HEK293 (cell line): ENCODE measurements around the gene DDAH1.

Experiments
- REPIN1 ChIP-seq: fragments of 450-650 bp; formaldehyde crosslinking; IDR thresholded peaks from 2 replicates; pipeline ENCODE4 v1.5.1; 2017; ENCODE audit warnings: missing biosample characterization, missing genetic modification characterization, low read depth
- SALL2 ChIP-seq: fragments of 450-650 bp; formaldehyde crosslinking; IDR thresholded peaks from 2 replicates; pipeline ENCODE4 v1.5.0; 2017; ENCODE audit warnings: missing biosample characterization, mild to moderate bottlenecking, missing genetic modification characterization, borderline replicate concordance
- TRIM28 ChIP-seq: IDR thresholded peaks from 2 replicates; pipeline ENCODE4 v1.6.1; 2011; ENCODE audit warnings: low read length, control low read depth, borderline replicate concordance
- YY1 ChIP-seq: fragments of 450-650 bp; formaldehyde crosslinking; IDR thresholded peaks from 2 replicates; pipeline ENCODE4 v1.5.1; 2018; ENCODE audit warnings: missing biosample characterization, missing genetic modification characterization
- YY2 ChIP-seq: fragments of 450-650 bp; formaldehyde crosslinking; IDR thresholded peaks from 2 replicates; pipeline ENCODE4 v1.5.1; 2016; ENCODE audit warnings: missing biosample characterization, missing genetic modification characterization
- ZBTB21 ChIP-seq: fragments of 450-650 bp; formaldehyde crosslinking; IDR thresholded peaks from 2 replicates; pipeline ENCODE4 v1.5.1; 2017; ENCODE audit warnings: missing biosample characterization, missing genetic modification characterization
- ZNF169 ChIP-seq: fragments of 450-650 bp; formaldehyde crosslinking; IDR thresholded peaks from 2 replicates; pipeline ENCODE4 v1.5.1; 2016; ENCODE audit warnings: missing biosample characterization, missing genetic modification characterization
- ZNF274 ChIP-seq, 2 experiments: fragments of 200-500 bp in 1 of 2; fragments of 450-650 bp in 1 of 2; sonication (Bioruptor generic) in 1 of 2; formaldehyde crosslinking in 1 of 2; IDR thresholded peaks; 2 replicates each; pipeline versions ENCODE4 v1.5.1 to v1.6.1; 2014 to 2016; ENCODE audit warnings: borderline replicate concordance in 1 of 2, inconsistent platforms in 1 of 2, low read length in 1 of 2, missing biosample characterization in 1 of 2, missing genetic modification characterization in 1 of 2
- ZNF335 ChIP-seq: fragments of 450-650 bp; formaldehyde crosslinking; conservative IDR thresholded peaks from 2 replicates; pipeline ENCODE4 v1.5.1; 2016; ENCODE audit warnings: missing biosample characterization, missing genetic modification characterization
- ZNF664 ChIP-seq: fragments of 450-650 bp; formaldehyde crosslinking; IDR thresholded peaks from 2 replicates; pipeline ENCODE4 v1.5.1; 2016; ENCODE audit warnings: missing biosample characterization, missing genetic modification characterization
- ZNF768 ChIP-seq: fragments of 450-650 bp; formaldehyde crosslinking; IDR thresholded peaks from 2 replicates; pipeline ENCODE4 v1.5.1; 2018; ENCODE audit warnings: missing biosample characterization, mild to moderate bottlenecking, missing genetic modification characterization
- ZNF837 ChIP-seq: fragments of 450-650 bp; formaldehyde crosslinking; IDR thresholded peaks from 2 replicates; pipeline ENCODE4 v1.5.1; 2016; ENCODE audit warnings: missing biosample characterization, missing genetic modification characterization
- TF ChIP-seq, protein P1 (sequence below): fragments of 450-650 bp; formaldehyde crosslinking; IDR thresholded peaks from 2 replicates; pipeline ENCODE4 v1.5.1; 2016; ENCODE audit warnings: missing biosample characterization, missing genetic modification characterization

- TF ChIP-seq, protein P1, sequence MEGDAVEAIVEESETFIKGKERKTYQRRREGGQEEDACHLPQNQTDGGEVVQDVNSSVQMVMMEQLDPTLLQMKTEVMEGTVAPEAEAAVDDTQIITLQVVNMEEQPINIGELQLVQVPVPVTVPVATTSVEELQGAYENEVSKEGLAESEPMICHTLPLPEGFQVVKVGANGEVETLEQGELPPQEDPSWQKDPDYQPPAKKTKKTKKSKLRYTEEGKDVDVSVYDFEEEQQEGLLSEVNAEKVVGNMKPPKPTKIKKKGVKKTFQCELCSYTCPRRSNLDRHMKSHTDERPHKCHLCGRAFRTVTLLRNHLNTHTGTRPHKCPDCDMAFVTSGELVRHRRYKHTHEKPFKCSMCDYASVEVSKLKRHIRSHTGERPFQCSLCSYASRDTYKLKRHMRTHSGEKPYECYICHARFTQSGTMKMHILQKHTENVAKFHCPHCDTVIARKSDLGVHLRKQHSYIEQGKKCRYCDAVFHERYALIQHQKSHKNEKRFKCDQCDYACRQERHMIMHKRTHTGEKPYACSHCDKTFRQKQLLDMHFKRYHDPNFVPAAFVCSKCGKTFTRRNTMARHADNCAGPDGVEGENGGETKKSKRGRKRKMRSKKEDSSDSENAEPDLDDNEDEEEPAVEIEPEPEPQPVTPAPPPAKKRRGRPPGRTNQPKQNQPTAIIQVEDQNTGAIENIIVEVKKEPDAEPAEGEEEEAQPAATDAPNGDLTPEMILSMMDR (tag by site-specific recombination): no peak
- TF ChIP-seq YY1 (tag by site-specific recombination) (no peak), ZNF768 (tag by site-specific recombination) (no peak), YY2 (tag by site-specific recombination) (no peak), REPIN1 (tag by site-specific recombination) (no peak), ZNF169 (tag by site-specific recombination) (no peak), ZNF274 (IDR thresholded peaks at IDR 0.05; ENCODE audit: low read length) (no peak), ZNF274 (tag by site-specific recombination; IDR thresholded peaks at IDR 0.05; ENCODE audit: borderline replicate concordance) (no peak), ZBTB21 (tag by site-specific recombination) (no peak), TRIM28 (no peak), ZNF664 (no peak), ZNF837 (tag by site-specific recombination) (no peak), ZNF335 (tag by site-specific recombination) (no peak), SALL2 (tag by site-specific recombination) (no peak)
These were observed 36.5 kb upstream of the DDAH1 start for GRCh38 chr1:85501355-85501898.
